Measurements from ENCODE around the gene EZR.

The EZR gene

GRCh38 chr6:158819977-158820622 lies 932 bp upstream of the EZR start:
- TF ChIP-seq, protein P1, sequence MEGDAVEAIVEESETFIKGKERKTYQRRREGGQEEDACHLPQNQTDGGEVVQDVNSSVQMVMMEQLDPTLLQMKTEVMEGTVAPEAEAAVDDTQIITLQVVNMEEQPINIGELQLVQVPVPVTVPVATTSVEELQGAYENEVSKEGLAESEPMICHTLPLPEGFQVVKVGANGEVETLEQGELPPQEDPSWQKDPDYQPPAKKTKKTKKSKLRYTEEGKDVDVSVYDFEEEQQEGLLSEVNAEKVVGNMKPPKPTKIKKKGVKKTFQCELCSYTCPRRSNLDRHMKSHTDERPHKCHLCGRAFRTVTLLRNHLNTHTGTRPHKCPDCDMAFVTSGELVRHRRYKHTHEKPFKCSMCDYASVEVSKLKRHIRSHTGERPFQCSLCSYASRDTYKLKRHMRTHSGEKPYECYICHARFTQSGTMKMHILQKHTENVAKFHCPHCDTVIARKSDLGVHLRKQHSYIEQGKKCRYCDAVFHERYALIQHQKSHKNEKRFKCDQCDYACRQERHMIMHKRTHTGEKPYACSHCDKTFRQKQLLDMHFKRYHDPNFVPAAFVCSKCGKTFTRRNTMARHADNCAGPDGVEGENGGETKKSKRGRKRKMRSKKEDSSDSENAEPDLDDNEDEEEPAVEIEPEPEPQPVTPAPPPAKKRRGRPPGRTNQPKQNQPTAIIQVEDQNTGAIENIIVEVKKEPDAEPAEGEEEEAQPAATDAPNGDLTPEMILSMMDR (IDR thresholded peaks at IDR 0.05; ENCODE audit: low read depth, low read length) = no peak
- no peak overlapping the region for H3K4me3 ChIP-seq (ENCODE audit: low read depth, low read length)
- H3K27me3 ChIP-seq = no peaks in the 10 kb centered on the region
- DNase-seq = no peak
- H3K36me3 ChIP-seq = peaks cover 15% of the 10 kb centered on the region
- peaks cover 3% of the 10 kb centered on the region; the same call in 1 of the 2 replicates for H3K4me1 ChIP-seq
- no peaks in the 10 kb centered on the region for H3K9me3 ChIP-seq

DNA sequence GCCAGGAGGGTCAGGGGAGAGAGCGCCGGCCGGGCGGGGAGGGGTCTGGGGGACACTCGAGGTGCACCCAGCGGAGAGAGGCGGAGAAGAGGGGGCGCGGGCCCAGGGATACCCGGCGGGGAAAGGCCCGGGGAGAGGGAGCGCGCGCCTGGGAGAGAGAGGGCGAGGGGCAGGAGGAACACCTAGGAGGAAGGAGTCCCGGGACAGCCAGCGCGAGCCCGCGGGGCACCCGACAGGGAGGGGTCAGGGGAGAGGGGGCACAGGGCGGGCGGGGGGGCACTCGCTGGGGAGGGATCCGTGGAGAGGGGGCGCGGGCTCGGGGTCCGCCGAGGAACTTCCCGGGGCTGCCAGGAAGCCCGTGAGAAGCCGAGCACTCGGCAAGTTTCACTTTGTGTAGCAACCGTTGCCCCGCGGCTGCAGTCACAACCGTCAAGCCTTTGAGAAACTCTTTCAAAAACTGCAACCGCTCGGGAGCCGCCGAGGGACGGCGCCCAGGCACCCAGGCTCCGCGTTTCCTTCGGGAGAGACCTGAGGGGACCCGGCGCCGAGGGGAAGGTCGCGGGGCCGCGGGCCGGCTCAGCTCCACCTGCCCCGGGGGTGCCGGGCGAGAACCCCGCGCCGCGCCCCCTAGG lies 471 bp downstream of the EZR start:
- peak; percentile 72 for DNase-seq
- TF ChIP-seq, protein P1 (IDR thresholded peaks at IDR 0.05; ENCODE audit: low read depth, low read length) = no peak

GRCh38 chr6:158817728-158818580 lies 1.2 kb downstream of the EZR start:
- peak; percentile 84 for DNase-seq

More for the DNA sequence above, 471 bp downstream of the EZR start:
- Histone ChIP-seq H3K4me1 (peaks cover 9% of the 10 kb centered on the region; the same call in 1 of the 2 replicates), H3K27me3 (no peaks in the 10 kb centered on the region), H3K4me3 (ENCODE audit: low read depth, low read length) (peak overlapping the region; percentile 89), H3K36me3 (peaks cover 25% of the 10 kb centered on the region), H3K9me3 (no peaks in the 10 kb centered on the region)

GRCh38 chr6:158816803-158817727 lies 2.1 kb downstream of the EZR start:
- no peaks in the 10 kb centered on the region for H3K27me3 ChIP-seq
- peaks cover 9% of the 10 kb centered on the region; the same call in 1 of the 2 replicates for H3K4me1 ChIP-seq
- TF ChIP-seq, protein P1 (IDR thresholded peaks at IDR 0.05; ENCODE audit: low read depth, low read length) = no peak
- peak overlapping the region; percentile 89 for H3K4me3 ChIP-seq (ENCODE audit: low read depth, low read length)
- H3K36me3 ChIP-seq = peaks cover 34% of the 10 kb centered on the region
- no peaks in the 10 kb centered on the region for H3K9me3 ChIP-seq
- peak; percentile 64 for DNase-seq

More at GRCh38 chr6:158817728-158818580, 1.2 kb downstream of the EZR start:
- Histone ChIP-seq H3K27me3 (no peaks in the 10 kb centered on the region), H3K4me1 (peaks cover 9% of the 10 kb centered on the region; the same call in 1 of the 2 replicates), H3K4me3 (ENCODE audit: low read depth, low read length) (peak overlapping the region; percentile 89), H3K36me3 (peaks cover 30% of the 10 kb centered on the region), H3K9me3 (no peaks in the 10 kb centered on the region)
- TF ChIP-seq, protein P1 (IDR thresholded peaks at IDR 0.05; ENCODE audit: low read depth, low read length) = no peak

GRCh38 chr6:158816329-158816728 lies 2.8 kb downstream of the EZR start:
- Histone ChIP-seq H3K4me1 (peaks cover 9% of the 10 kb centered on the region; the same call in 1 of the 2 replicates), H3K36me3 (peaks cover 34% of the 10 kb centered on the region), H3K4me3 (ENCODE audit: low read depth, low read length) (no peak overlapping the region)

More at GRCh38 chr6:158816329-158816728, 2.8 kb downstream of the EZR start:
- Histone ChIP-seq H3K27me3 (no peaks in the 10 kb centered on the region), H3K9me3 (no peaks in the 10 kb centered on the region)
- TF ChIP-seq, protein P1 (IDR thresholded peaks at IDR 0.05; ENCODE audit: low read depth, low read length) = no peak
- no peak for DNase-seq
